Hematopoietic multipotent progenitor cell treated with erythropoietin and hydrocortisone succinate and interleukin-3 and kit ligand, for 8 days (in vitro differentiated cells): ENCODE measurements around the gene SYT13.

ENCODE experiments used
- DNase-seq: peaks from one replicate; pipeline ENCODE4 v3.0.0-alpha.2; 2015

Gene SYT13

GRCh38 chr11:45305874-45306623 lies 19.9 kb upstream of the SYT13 start:
- no peak for DNase-seq

GRCh38 chr11:45304992-45305335 lies 18.8 kb upstream of the SYT13 start:
- no peak for DNase-seq

GRCh38 chr11:45304111-45304991 lies 18.2 kb upstream of the SYT13 start:
- DNase-seq = no peak

GRCh38 chr11:45303316-45303715 lies 17.2 kb upstream of the SYT13 start:
- no peak for DNase-seq

- no peak for DNase-seq
Observed at GRCh38 chr11:45301537-45302246, 15.6 kb upstream of the SYT13 start.

- DNase-seq = no peak
Observed at GRCh38 chr11:45300715-45301114, 14.6 kb upstream of the SYT13 start.

GRCh38 chr11:45298718-45299117 lies 12.6 kb upstream of the SYT13 start:
- no peak for DNase-seq

- no peak for DNase-seq
Observed at GRCh38 chr11:45296075-45296474, 9.9 kb upstream of the SYT13 start.

- no peak for DNase-seq
Observed at GRCh38 chr11:45294499-45294898, 8.4 kb upstream of the SYT13 start.

- DNase-seq = peak; percentile 85
Observed at GRCh38 chr11:45293566-45294192, 7.5 kb upstream of the SYT13 start.

- DNase-seq = no peak
Observed at GRCh38 chr11:45290586-45290985, 4.4 kb upstream of the SYT13 start.

GRCh38 chr11:45289369-45289768 lies 3.2 kb upstream of the SYT13 start:
- DNase-seq = no peak

GRCh38 chr11:45288339-45288738 lies 2.2 kb upstream of the SYT13 start:
- no peak for DNase-seq

- no peak for DNase-seq
Observed at GRCh38 chr11:45287316-45287903, 1.3 kb upstream of the SYT13 start.

- DNase-seq = no peak
Observed at GRCh38 chr11:45285250-45285828, 802 bp downstream of the SYT13 start.

GRCh38 chr11:45282081-45282480 lies 4.1 kb downstream of the SYT13 start:
- DNase-seq = no peak

- no peak for DNase-seq
Observed at GRCh38 chr11:45280449-45280848, 5.7 kb downstream of the SYT13 start.

- DNase-seq = no peak
Observed at GRCh38 chr11:45279645-45280044, 6.5 kb downstream of the SYT13 start.

GRCh38 chr11:45278714-45279113 lies 7.4 kb downstream of the SYT13 start:
- no peak for DNase-seq

- DNase-seq = no peak
Observed at GRCh38 chr11:45275828-45276227, 10.3 kb downstream of the SYT13 start.

- DNase-seq = no peak
Observed at GRCh38 chr11:45274206-45274605, 11.9 kb downstream of the SYT13 start.

- DNase-seq = no peak
Observed at GRCh38 chr11:45273509-45273908, 12.6 kb downstream of the SYT13 start.
